PC-9 (cell line): ENCODE results near the gene DOCK4. TPM values are rescaled to one million over a fixed set of nuclear protein-coding genes. Genes with fewer than 3 reads are reported as not detected.

ENCODE experiments used
- BruUV-seq: library from RNA; stranded (reverse); fragments of 400-500 nt; replicated peaks from 2 replicates; lab custom pipeline; 2021; lab: Mats Ljungman, UMichigan
- CTCF ChIA-PET: fragments of 300-600 bp; sonication (Branson Sonifier 250); formaldehyde crosslinking; loops from one replicate; lab custom pipeline; 2022; ENCODE audit warnings: antibody characterized with exemption; lab: Charles Lee
- POLR2A ChIA-PET: fragments of 300-600 bp; sonication (Branson Sonifier 250); formaldehyde crosslinking; loops from one replicate; lab custom pipeline; 2022; ENCODE audit warnings: antibody characterized with exemption; ENCODE audit not compliant: unreplicated experiment; lab: Charles Lee
- DNase-seq, 2 experiments: peaks; one replicate each; pipeline versions ENCODE4 v3.0.0 to v3.0.0-alpha.2; 2015 to 2022; ENCODE audit warnings: mixed read lengths in 1 of 2
- H2AFZ ChIP-seq: fragments of 200-600 bp; sonication (generic); 2 replicates; pipeline ENCODE4 v1.8.1; 2017; ENCODE audit warnings: antibody characterized with exemption
- H3F3A ChIP-seq: fragments of 200-600 bp; sonication (generic); 2 replicates; pipeline ENCODE4 v1.8.1; 2017; ENCODE audit warnings: antibody characterized with exemption, mild to moderate bottlenecking, low read depth; ENCODE audit not compliant: insufficient read depth
- H3K27ac ChIP-seq: fragments of 200-600 bp; sonication (generic); 2 replicates; pipeline ENCODE4 v1.6.1; 2016; ENCODE audit warnings: mixed run types
- H3K27me3 ChIP-seq: fragments of 200-600 bp; sonication (generic); 2 replicates; pipeline ENCODE4 v1.6.1; 2016; ENCODE audit warnings: low read depth, mixed run types; ENCODE audit not compliant: insufficient read depth
- H3K36me3 ChIP-seq: fragments of 200-600 bp; sonication (generic); 2 replicates; pipeline ENCODE4 v1.6.1; 2016; ENCODE audit warnings: low read depth, mixed run types
- H3K4me1 ChIP-seq: fragments of 200-600 bp; sonication (generic); replicated peaks from 2 replicates; pipeline ENCODE4 v1.6.1; 2016; ENCODE audit warnings: mixed run types; ENCODE audit not compliant: insufficient read depth
- H3K4me2 ChIP-seq: fragments of 200-600 bp; sonication (generic); 2 replicates; pipeline ENCODE4 v1.6.1; 2017; ENCODE audit warnings: mixed run types
- H3K4me3 ChIP-seq: fragments of 200-600 bp; sonication (generic); 2 replicates; pipeline ENCODE4 v1.6.1; 2016; ENCODE audit warnings: mixed run types
- H3K79me2 ChIP-seq: fragments of 200-600 bp; sonication (generic); 2 replicates; pipeline ENCODE4 v1.6.1; 2017; ENCODE audit warnings: low read depth, mixed run types
- H3K9me2 ChIP-seq: fragments of 200-600 bp; sonication (generic); 2 replicates; pipeline ENCODE4 v1.8.1; 2017; ENCODE audit warnings: mild to moderate bottlenecking; ENCODE audit not compliant: insufficient read depth
- H3K9me3 ChIP-seq: fragments of 200-600 bp; sonication (generic); 2 replicates; pipeline ENCODE4 v1.8.1; 2016; ENCODE audit warnings: low read depth; ENCODE audit not compliant: insufficient read depth
- H4K20me1 ChIP-seq: fragments of 200-600 bp; sonication (generic); 2 replicates; pipeline ENCODE4 v1.8.1; 2017; ENCODE audit not compliant: insufficient read depth
- EZH2 ChIP-seq: fragments of 200-600 bp; sonication (generic); IDR thresholded peaks from 2 replicates; pipeline ENCODE4 v1.8.0; 2017; ENCODE audit warnings: antibody characterized with exemption, low read depth
- intact Hi-C: fragments of 100-400 bp; cut with micrococcal nuclease; formaldehyde crosslinking; loops from one replicate; pipeline ENCODE4 v1.10.0; 2022; ENCODE audit not compliant: unreplicated experiment
- total RNA-seq: library from RNA; stranded (reverse); gene quantifications from 2 replicates; pipeline ENCODE4 v1.2.3, GENCODE V29; 2021
- TF ChIP-seq, protein P1 (sequence below): fragments of 200-600 bp; sonication (generic); conservative IDR thresholded peaks from 2 replicates; pipeline ENCODE4 v1.6.1; 2017; ENCODE audit warnings: mixed run types, antibody characterized with exemption, mild to moderate bottlenecking, moderate library complexity

DOCK4 gene
- total RNA-seq, 1 experiment from 2014 or later = 0.98 TPM

DNA sequence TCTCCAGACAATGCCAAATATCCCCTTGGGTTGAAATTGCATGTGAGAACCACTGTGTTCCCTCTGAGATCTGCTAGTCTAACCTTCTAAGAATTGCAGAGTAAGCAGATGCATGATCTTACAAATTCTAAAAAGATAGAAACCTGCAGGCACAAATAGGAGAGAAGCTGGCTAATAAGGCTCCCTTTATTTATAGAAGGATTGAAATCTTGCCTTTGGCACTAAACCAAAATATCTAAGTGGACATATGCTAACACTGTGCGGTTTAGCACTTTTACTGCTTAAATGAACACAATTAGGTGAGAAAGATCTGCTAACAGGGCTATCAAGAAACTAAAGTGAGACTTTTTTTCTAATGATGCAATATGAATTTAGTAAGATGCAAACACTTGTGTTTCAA is 225.5 kb downstream of the DOCK4 start:
- ChIA-PET CTCF (no interaction called here), POLR2A (no interaction called here)
- H3F3A ChIP-seq = 0 out of 2 replicates have a peak, but pooled peaks cover 3% of the 10 kb centered on the region
- no peaks in the 10 kb centered on the region for H3K79me2 ChIP-seq
- no peak overlapping the region for H2AFZ ChIP-seq
- H3K4me3 ChIP-seq = no peak overlapping the region
- H3K27me3 ChIP-seq = no peaks in the 10 kb centered on the region
- H3K9me2 ChIP-seq = no peaks in the 10 kb centered on the region
- no peak for DNase-seq
- peaks cover 17% of the 10 kb centered on the region for H3K4me1 ChIP-seq
- no TSS peak for BruUV-seq
- H3K27ac ChIP-seq = no peak overlapping the region
- intact Hi-C loops = loop anchor here (5.0 kb wide), 2 partner anchors 227 to 502 kb away; partner anchors contain the start of genes DOCK4, LSMEM1 and ZNF277
- TF ChIP-seq EZH2 = no peak
- TF ChIP-seq, protein P1, sequence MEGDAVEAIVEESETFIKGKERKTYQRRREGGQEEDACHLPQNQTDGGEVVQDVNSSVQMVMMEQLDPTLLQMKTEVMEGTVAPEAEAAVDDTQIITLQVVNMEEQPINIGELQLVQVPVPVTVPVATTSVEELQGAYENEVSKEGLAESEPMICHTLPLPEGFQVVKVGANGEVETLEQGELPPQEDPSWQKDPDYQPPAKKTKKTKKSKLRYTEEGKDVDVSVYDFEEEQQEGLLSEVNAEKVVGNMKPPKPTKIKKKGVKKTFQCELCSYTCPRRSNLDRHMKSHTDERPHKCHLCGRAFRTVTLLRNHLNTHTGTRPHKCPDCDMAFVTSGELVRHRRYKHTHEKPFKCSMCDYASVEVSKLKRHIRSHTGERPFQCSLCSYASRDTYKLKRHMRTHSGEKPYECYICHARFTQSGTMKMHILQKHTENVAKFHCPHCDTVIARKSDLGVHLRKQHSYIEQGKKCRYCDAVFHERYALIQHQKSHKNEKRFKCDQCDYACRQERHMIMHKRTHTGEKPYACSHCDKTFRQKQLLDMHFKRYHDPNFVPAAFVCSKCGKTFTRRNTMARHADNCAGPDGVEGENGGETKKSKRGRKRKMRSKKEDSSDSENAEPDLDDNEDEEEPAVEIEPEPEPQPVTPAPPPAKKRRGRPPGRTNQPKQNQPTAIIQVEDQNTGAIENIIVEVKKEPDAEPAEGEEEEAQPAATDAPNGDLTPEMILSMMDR = no peak
- no peaks in the 10 kb centered on the region for H4K20me1 ChIP-seq
- no peak overlapping the region for H3K4me2 ChIP-seq
- no peaks in the 10 kb centered on the region for H3K9me3 ChIP-seq
- H3K36me3 ChIP-seq = no peaks in the 10 kb centered on the region

DNA sequence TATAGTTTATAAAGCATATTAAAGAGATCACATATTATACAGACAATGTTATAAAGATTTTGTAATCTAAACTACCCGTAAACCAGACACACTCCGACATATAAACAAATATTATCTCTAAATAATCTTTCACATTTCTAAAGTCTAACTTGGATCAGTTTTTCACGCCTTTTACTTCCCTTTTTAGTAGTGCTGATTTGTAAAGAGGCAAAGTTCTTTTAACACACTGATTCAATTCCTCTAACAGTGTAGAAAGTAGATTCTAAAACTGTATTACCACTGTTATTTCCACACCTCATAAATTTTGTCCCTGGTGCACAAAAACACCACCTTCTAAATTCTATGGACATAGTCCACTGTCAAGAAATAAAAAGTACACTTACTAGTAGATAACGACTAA is 230.9 kb downstream of the DOCK4 start:
- Histone ChIP-seq H3K9me2 (no peaks in the 10 kb centered on the region), H4K20me1 (no peaks in the 10 kb centered on the region), H3K4me1 (no peaks in the 10 kb centered on the region), H3K79me2 (no peaks in the 10 kb centered on the region), H3K27ac (no peak overlapping the region), H2AFZ (no peak overlapping the region), H3K4me3 (no peak overlapping the region), H3K4me2 (no peak overlapping the region), H3K27me3 (no peaks in the 10 kb centered on the region), H3K9me3 (no peaks in the 10 kb centered on the region), H3K36me3 (no peaks in the 10 kb centered on the region), H3F3A (no peaks in the 10 kb centered on the region)
- no peak for DNase-seq
- POLR2A ChIA-PET = no interaction called here
- CTCF ChIA-PET = no interaction called here
- intact Hi-C loops = loop anchor here (10.0 kb wide), 1 partner anchor 439 kb away; no protein-coding TSS in a partner anchor
- TF ChIP-seq, protein P1 = no peak
- TF ChIP-seq EZH2 = no peak
- no TSS peak for BruUV-seq

DNA sequence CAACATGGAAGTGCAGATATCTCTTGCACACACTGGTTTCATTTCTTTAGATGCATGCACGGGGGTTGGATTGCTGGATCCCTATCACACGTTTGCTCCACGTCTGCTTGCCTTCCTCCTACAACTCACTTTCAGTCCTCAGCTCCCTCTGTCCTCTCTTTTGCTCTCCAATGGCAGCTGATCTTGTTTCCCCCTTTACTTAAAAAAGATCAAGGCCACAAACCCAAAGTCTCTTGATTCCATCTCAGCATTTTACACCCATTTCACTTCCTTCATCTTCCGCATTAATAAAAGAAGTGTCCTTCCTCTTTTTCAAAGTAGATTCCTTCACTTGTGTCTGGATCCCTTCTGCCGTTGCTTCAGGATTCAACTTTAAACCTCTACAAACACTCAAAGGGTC is 245.2 kb downstream of the DOCK4 start:
- H3K9me3 ChIP-seq = no peaks in the 10 kb centered on the region
- H3K4me3 ChIP-seq = no peak overlapping the region
- BruUV-seq = no TSS peak
- no peaks in the 10 kb centered on the region for H3K36me3 ChIP-seq
- H3K4me1 ChIP-seq = no peaks in the 10 kb centered on the region
- no peak overlapping the region for H3K4me2 ChIP-seq
- no peaks in the 10 kb centered on the region for H4K20me1 ChIP-seq
- CTCF ChIA-PET = no interaction called here
- H3K9me2 ChIP-seq = no peaks in the 10 kb centered on the region
- no peak overlapping the region for H3K27ac ChIP-seq
- intact Hi-C loops = no loop called here
- no peaks in the 10 kb centered on the region for H3K79me2 ChIP-seq
- no peak overlapping the region for H2AFZ ChIP-seq
- DNase-seq = no peak
- no peaks in the 10 kb centered on the region for H3F3A ChIP-seq
- POLR2A ChIA-PET = no interaction called here
- TF ChIP-seq, protein P1 = no peak
- no peak for TF ChIP-seq EZH2
- H3K27me3 ChIP-seq = no peaks in the 10 kb centered on the region
